Activated gamma-delta T cell treated with anti-CD3 and anti-CD28 coated beads, Interleukin-2, amount 50 U/mL, for 16 hours (primary cell): ENCODE results near the gene TFB2M.
"Not testable (repeated sequence)": the region's sequence is repeated elsewhere in the genome, so short reads cannot be mapped to it uniquely, and the experiment has no call there.

Experiments
- DNase-seq: peaks from one replicate; pipeline ENCODE4 v3.0.0-alpha.2; 2020; ENCODE audit warnings: low read depth

The TFB2M gene

DNA sequence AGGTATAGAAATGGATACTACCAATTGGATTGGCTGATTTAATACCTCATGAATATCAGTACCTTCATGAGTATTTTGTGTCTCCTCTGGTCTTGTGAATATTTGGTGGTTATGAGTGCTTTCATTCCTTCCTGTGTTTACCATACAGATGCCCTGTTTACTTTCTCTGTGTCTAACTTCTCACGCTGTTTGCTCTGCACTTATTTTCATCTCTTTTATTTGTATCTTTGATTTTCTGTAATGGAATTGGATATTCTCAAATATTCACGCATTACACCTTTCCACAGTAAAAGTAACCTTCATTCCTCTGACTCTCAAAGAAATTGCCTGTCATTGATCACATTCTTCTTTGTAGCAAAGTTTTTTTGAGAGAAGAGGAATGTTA, 17.0 kb upstream of the TFB2M start:
- DNase-seq: no peak

DNA sequence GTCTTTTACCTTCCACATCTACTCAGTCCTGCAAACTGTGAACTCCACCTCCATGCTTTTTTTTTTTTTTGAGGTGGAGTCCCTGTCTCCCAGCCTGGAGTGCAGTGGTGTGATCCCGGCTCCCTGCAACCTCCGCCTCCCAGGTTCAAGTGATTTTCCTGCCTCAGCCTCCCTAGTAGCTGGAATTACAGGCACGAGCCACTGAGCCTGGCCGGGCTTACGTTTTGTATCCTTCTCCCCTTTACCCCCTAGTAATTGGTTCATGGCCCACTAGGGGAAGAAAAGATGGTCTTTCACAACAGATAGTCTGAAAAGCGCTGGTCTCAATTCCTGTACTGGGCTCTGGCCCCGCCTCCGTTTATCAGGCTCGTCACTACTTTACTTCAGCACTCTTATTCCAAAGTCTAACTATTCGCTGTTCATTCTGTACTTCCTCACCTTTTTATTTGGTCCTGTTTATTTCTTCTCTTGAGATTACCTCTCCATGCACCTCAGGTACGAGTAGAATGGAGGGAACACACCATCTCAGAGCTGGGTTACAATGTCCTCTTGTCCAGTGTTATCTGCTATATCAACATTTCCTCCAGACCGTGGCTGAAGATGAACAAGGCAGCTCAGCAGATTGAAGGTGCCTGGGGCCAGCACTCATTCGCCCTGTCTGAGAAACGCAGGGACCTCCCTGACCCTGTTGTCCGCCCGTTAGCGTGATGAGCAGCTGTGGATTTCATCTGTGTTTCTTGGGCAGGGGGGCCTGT, 16.4 kb upstream of the TFB2M start:
- no peak for DNase-seq

DNA sequence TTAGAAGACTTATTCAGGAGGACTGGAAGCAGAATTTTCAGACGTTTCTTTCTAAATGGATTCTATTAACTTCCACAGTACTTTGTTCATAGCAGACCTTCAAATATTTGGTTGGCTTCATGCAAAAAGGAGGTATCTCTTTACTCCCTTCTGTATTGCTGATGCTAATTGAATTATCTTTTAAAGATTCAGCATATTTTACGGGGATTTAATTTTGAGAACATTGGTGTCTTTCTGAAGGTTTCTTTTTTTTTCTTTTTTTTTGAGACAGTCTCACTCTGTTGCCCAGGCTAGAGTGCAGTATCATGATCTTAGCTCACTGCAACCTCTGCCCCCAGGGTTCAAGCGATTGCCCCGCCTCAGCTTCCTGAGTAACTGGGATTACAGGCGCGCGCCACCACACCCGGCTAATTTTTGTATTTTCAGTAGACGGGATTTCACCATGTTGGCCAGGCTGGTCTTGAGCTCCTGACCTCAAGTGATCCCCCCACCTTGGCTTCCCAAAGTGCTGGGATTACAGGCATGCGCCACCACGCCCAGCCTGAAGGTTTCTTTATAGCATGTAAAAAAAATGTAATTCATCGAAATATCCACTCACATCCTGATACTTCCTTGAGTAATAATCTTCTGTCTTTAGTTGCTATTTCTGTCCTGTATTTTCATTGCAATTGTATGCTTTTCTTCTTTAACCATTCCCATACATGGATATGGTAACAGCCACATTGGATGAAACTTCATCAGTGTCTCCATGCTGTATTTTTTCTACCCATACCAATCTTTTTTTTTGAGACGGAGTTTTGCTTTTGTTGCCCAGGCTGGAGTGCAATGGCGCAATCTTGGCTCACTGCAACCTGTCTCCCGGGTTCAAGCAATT, 14.7 kb upstream of the TFB2M start:
- no peak for DNase-seq

DNA sequence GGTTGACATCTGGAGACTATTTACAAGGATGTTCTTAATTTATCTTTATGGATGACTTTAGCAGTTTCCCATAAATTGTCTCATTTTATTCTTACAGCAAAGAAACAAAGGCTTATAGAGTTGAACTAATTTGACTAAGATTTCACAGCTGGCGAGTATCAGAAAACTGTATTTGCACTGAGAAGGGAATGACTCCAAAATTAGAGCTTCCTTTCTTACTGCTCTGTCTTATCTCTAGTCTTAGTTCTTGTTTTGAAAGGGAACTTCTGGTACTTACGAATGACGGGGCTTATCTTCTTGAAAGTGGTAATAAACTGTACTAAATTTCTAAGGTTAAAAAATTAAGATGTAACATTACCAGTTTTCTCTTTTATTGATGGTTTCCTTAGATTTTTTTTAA, 13.8 kb upstream of the TFB2M start:
- no peak for DNase-seq

DNA sequence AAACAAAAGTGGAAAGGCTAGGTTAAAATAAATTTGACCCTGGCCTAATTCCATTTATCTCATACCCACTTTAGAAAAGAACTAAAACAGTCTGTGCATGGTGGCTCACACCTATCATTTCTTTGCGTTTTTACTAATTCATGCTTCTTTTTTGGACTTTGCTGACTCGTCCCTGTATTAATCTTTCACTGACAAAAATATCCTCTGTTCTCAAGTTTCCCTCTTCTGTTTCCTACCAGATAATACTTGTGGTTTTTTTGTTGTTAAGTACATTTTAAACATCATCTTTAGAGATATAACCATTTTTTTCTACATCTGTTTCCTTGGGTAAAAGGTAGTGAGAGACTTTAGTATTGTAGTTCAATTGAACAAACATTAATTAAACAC, 11.7 kb upstream of the TFB2M start:
- no peak for DNase-seq

DNA sequence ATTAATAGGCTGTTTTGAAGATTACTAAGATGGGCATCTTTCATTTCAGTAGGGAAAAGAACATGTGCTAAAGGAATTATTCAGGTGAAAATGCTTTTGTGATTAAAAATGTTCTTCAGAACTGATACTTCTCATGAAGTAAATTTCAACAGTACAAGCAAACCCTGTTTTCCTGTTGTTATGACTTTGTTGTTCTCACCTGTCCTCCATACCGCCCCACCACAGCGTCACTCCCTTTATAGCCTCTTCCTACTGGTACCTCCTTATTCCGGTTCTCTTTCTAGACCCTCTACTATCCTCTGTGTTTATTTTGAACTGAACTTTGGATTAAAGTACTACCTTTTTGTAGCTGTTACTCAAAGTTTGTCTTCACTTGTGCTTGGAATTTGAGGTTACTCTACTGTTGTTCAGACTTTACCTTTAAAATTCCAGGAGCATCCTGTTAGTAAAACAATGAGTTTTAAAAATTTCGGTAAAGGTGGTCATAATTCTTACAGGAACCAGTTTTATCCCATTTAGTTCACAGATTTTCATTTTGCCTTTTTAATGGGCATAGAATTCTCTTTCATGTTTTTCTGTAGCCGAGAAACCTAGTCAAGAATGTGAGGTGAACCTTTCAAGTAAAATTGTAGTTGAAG, 11.1 kb upstream of the TFB2M start:
- no peak for DNase-seq

DNA sequence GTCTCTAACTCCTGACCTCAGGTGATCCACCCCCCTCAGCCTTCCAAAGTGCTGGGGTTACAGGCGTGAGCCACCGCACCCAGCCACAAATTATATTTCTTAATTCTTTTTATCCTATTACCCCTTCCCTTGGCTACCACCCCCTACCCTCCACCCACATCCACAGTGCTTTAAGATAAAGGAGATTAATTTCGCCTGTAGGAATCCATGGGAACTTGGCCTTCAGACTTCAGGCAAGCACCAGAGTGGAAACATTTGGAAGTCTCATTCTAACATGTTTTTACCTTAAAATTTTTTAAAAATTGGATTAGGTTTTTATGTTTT, 10.6 kb upstream of the TFB2M start:
- no peak for DNase-seq

DNA sequence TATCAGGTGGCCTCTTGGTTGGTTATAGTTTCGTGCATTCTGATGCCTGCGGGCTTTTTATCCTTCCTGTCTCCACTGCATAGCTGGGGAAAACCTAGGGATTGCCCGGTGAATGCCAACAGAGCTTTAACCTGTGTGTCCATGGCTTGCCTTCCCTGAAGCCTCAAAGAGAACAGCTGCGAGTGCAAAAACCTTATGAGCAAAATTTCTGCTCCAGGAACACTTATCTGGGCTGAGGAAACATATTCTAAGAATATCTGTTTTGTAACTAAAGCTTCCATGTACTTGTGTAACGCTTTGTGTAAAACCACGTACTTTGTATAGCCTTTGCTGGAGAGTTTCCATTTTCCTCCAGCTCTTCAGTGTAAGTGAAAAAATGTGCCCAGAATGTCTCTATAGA, 7.4 kb upstream of the TFB2M start:
- no peak for DNase-seq

DNA sequence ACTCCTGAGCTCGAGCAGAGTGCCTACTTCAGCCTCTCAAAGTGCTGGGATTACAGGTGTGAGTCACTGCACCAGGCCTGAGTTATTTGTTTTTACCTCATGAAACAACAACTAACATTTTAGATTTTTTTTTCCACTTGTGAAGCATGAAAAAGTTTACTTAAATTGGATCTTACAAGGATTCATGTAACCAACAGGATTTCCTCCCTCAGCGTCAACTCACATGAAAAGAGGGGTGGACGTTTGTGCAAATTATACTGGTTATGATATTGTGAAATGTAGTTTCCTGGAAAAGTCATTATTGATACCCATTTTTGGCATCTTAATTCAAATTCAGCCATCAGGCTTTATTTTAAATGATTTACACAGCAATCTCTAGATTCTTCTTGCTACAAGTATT, 6.7 kb upstream of the TFB2M start:
- DNase-seq: no peak

DNA sequence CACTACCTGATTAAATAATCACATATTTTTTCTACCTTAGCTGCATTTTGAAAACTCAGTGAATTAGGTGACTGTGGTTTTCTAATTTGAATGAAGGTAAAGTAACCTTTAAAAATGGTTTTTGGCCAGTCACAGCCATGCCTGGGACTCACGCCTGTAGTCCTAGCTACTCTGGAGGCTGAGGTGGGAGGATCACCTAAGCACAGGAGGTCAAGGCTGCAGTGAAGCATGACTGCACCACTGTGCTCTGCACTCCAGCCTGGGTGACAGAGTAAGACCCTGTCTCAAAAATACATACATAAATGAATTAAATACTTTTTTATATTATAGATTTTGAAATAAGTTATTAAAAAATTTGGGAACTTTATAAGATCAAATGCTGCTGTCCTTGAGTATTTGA, 5.9 kb upstream of the TFB2M start:
- no peak for DNase-seq

DNA sequence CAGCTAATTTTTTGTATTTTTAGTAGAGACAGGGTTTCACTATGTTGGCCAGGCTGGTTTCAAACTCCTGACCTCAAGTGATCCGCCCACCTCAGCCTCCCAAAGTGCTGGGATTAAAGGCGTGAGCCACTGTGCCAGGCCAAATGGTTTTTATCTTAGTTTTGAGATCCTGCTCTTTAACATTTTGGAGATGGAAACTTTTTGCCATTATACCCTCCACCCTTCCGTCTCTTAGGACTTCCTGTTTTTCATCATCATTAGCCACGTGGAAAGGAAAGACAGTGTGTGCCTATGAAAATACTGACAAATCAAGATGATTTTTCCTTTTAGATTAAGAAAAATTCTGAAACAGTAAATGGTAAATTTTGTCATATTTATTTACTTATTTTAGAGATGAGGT, 5.2 kb upstream of the TFB2M start:
- DNase-seq: not testable (repeated sequence)

DNA sequence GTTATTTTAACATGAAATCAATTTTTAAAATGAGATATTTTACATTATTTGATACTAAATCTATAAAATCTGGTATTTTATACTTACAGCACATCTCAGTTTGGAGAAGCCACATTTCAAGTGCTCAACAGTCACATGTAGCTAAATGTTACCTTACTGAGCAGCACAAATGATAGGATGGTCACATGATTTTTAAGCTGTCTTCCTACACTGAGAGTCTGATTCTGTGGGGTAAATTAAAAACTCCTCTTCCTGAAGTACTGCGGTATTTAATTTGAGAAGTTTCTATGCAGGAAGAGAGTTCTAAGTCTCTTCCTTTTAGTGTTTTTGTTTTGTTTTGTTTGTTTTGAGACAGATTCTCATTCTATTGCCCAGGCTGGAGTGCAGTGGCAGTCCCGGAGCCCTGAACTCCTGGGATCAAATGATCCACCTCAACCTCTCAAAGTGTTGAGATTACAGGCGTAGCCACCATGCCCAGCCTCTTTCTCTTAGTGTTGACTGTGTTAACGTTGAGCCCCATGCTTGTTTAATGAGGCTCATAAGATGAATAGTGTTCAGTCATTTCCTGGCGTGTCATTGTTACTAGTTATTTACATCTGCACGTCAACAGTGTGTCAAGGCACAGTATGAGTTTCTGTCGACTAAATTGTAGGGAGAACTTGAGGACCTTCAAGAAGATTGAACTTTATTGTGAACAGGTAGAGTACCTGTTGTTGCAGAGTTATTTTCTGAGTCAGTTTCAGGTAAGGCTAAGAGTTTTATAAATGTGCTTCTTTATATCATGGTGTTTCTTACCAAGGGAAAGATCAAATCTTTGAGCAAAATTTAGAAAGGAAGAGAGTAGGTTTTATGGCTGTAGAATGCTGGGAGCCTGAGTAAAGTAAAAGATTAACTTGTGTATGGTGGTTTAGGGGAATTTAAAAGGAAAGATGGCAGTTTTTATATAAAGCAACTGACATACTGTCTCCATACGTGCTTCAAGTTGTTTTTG, 3.5 kb upstream of the TFB2M start:
- DNase-seq: no peak

DNA sequence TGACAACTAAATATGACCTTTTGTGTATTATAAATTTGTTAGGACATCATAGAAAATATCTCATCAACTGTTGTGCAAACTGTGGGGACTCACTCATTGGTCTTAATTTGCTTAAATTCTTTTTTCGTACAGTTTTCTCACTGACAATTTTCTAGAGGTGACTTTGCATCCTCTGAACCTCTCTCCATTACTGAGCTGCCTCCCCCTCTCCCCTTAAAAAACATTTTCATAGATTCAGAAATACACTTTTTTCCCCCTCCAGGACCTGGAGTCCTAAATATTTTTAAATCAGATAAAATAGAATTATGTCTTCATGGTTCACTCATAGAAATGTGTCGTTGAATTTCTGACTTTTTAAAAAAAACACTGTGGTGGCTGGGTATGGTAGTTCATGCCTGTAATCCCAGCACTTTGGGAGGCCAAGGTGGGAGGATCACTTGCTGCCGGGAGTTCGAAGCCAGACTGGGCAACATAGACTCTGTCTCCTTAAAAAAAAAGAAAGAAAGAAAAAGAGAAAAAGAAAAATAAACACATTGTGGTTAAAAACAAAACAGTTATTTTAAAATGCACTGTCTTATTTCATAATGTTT, 1.7 kb upstream of the TFB2M start:
- DNase-seq: no peak

DNA sequence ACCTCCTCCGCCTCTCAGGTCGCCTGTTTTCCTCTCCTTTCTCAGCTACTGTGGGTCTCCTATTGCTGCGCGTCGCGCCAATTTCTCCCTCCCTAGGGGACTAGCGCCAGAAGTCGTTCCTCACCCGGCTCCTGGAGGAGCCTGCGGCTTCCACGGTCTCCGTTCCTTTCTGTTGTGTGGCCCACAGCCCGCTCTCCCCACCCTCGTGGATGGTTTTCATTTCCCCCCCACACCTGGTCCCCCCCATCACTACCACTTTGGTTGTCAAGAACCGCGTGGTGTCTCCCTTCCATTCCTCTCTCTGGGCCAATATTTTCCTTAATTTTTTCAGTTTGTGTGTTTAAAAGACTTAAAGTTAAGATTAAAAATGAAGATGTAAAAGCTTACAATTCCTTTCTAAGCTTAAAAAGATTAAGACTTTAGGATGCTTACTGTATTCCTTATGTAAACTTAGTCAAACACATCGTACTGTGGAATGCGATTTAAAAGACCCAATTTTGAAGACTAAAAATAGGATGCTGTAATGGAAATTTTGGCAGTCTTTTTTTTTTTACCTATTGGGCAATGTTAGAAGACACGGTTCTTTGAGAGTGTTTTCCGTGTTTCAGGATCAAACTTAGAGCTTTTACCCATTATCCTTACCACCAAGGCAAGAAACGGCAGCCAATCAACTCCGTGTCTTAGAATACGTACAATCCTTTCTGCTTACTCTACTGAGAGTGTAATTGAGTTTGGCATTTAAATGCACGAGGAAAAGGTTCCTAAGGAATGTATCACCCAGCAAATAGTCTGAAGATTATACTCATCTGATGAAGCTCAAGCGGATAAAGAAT, 968 bp upstream of the TFB2M start:
- DNase-seq: peak; percentile 29

DNA sequence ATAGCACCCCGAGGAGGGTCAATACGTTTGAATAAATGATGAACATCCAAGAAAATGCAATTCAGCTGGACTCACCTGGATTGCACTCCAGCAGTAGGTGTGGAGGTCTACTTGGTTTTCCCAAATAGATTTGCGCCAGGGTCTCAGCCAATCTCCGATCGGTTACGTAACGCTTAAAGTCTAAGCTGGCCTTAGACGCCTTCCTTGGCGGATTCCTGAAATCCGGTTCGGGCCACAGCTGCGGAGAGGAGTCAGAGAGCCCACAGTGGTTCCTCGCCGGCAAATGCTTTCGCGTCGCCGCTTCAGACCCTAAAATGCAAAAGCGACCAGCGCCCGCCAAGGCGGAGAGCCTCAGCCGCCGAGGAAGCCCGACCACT, 322 bp downstream of the TFB2M start:
- DNase-seq: no peak

DNA sequence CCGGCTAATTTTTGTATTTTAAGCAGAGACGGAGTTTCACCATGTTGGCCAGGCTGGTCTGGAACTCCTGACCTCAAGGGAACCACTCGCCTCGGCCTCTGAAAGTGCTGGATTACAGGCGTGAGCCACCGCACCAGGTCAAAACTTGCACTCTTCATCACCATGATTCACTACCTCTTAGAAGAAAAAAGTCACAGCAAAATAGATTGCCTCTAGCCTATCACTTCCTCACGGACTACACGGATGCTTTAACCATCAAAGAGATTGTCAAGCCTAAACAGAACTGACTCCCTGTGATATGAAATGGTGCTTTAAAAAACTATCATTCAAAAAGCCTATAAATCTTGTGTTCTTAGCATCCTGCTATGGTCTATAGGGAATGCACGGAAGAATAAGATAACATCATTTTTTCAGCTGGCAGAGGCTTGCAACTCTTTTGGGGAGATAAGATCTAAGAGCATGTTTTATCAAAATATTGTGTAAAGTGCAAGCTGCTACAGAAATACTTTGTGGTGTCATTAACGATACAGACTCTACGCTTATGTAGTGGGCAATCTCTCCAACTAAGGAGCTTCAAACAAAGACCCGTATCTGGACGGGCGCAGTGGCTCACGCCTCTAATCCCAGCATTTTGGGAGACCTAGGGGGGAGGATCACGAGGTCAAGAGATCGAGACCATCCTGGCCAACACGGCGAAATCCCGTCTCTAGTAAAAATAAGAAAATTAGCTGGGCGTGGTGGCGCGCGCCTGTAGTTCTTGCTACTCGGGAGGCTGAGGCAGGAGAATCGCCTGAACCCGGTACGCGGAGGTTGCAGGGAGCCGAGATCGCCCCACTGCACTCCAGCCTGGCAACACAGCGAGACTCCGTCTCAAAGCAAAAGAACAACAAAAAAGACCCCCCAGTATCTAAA, 966 bp downstream of the TFB2M start:
- DNase-seq: no peak

DNA sequence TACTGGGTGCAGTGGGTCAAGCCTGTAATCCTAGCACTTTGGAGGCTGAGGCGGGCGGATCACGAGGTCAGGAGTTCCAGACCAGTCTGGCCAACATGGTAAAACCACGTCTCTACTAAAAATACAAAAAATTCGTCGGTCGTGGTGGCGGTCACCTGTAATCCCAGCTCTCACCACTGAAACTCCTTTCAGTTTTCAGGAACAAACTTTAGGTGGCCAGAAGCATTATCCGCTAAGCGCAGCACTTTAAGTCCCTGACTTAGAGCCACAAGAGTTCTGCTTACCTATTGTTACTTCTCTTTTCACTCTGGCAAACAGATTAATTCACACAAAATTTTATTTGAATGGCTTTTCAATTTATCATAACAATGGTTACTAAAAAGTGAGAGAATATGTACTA, 5.2 kb downstream of the TFB2M start:
- DNase-seq: not testable (repeated sequence)

DNA sequence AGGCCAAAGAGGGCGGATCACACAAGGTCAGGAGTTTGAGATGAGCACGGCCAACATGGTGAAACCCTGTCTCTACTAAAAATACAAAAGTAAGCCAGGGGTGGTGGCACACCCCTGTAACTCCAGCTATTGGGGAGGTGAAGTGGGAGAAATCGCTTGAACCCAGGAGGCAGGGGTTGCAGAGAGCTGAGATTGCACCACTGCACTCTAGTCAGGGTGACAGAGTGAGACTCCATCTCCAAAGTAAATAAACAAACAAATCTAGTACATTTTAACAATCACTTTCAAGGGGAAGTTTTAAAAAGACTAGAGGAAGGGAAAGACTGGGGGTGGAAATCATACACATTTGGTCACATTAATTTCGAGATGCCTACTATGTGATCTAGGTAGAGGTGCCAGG, 6.8 kb downstream of the TFB2M start:
- DNase-seq: no peak

DNA sequence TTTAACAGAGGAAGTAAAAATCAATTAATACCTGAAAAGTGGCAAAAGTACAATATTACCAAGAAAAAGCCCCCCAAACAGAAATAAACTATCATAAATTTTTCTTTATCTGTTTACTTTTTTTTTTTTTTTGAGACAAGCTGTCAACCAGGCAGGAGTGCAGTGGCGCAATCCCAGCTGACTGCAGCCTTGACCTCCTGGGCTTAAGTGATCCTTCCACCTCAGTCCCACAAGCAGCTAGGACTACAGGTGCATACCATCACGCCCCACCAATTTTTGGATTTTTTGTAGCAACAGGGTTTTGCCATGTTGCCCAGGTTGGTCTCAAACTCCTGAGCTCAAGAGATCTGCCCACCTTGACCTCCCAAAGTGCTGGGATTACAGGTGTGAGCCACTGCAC, 8.0 kb downstream of the TFB2M start:
- no peak for DNase-seq

DNA sequence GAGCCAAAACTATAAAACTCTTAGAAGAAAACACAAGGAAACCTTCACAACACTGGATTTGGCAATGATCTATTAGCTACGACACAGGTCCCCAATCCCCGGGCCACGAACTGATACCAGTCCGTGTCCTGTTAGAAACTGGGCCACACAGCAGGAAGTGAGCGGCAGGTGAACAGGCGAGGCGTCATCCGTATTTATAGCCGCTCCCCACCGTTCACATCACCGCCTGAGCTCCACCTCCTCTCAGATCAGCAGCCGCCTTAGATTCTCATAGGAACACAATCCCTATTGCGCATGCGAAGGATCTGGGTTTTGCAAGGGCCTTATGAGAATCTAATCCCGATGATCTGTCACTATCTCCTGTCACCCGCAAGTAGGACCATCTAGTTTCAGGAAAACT, 11.9 kb downstream of the TFB2M start:
- DNase-seq: no peak
